A549 (cell line): ENCODE data around the gene TCEA2. TPM values are rescaled to one million over a fixed set of nuclear protein-coding genes. Genes with fewer than 3 reads are reported as not detected.
A peak's percentile ranks its signal among the peaks of the same experiment; 100 is the strongest.

Source experiments
- ATAC-seq, 2 experiments: fragments of 200-7000 bp in 1 of 2; fragments of >200 bp in 1 of 2; cut with Nextera tagmentation in 1 of 2; cut with Tn5 transposase in 1 of 2; 3 replicates each; pipeline versions ENCODE4 v1.8.0 to v1.9.1; 2018 to 2020; ENCODE audit warnings: mild to moderate bottlenecking in 1 of 2, moderate library complexity in 1 of 2
- CTCF ChIA-PET: fragments of 300-600 bp; sonication (Branson Sonifier 250); formaldehyde crosslinking; extraction: SDS; loops from one replicate; lab custom pipeline; 2021; ENCODE audit warnings: antibody characterized with exemption, inconsistent platforms; lab: Yijun Ruan, JAX
- POLR2A ChIA-PET: fragments of 350-600 bp; formaldehyde crosslinking; extraction: SDS; loops from one replicate; lab custom pipeline; 2021; ENCODE audit warnings: antibody characterized with exemption, inconsistent platforms; lab: Yijun Ruan, JAX
- DNase-seq, 2 experiments: peaks; one replicate each; pipeline versions ENCODE4 v3.0.0 to v3.0.0-alpha.2; 2011 to 2016; ENCODE audit warnings: low read depth in 1 of 2, low spot score in 1 of 2
- FAIRE-seq: peaks from 2 replicates; lab custom pipeline; 2011; peaks lifted over from hg19 to GRCh38; lab: Jason Lieb, UNC
- H3K27ac ChIP-seq, 2 experiments: fragments of >200 bp; sonication (Bioruptor Twin); formaldehyde crosslinking; 3 replicates each; pipeline ENCODE4 v1.5.1; 2016 to 2017
- H3K4me1 ChIP-seq: fragments of >200 bp; sonication (Bioruptor Twin); formaldehyde crosslinking; 3 replicates; pipeline ENCODE4 v1.6.1; 2016
- H3K4me2 ChIP-seq: fragments of >200 bp; sonication (Bioruptor Twin); formaldehyde crosslinking; 3 replicates; pipeline ENCODE4 v1.6.1; 2016
- H3K4me3 ChIP-seq: fragments of >200 bp; sonication (Bioruptor Twin); formaldehyde crosslinking; 3 replicates; pipeline ENCODE4 v1.5.1; 2016
- H3K9me3 ChIP-seq: fragments of >200 bp; sonication (Bioruptor Twin); formaldehyde crosslinking; 3 replicates; pipeline ENCODE4 v1.6.1; 2016
- ATOH8 ChIP-seq: fragments of 250-450 bp; sonication (Bioruptor Pico); IDR thresholded peaks from 2 replicates; pipeline ENCODE4 v1.5.0; 2020; ENCODE audit warnings: low read depth, mild to moderate bottlenecking, moderate library complexity
- CBX2 ChIP-seq: fragments of 200-600 bp; sonication (generic); IDR thresholded peaks from 2 replicates; pipeline ENCODE4 v1.6.1; 2016; ENCODE audit warnings: low read depth, mild to moderate bottlenecking, borderline replicate concordance
- CTCF ChIP-seq: fragments of >200 bp; sonication (Bioruptor Twin); formaldehyde crosslinking; IDR thresholded peaks from 3 replicates; pipeline ENCODE4 v1.5.1; 2016
- EHF ChIP-seq: fragments of 250-450 bp; sonication (Bioruptor Pico); IDR thresholded peaks from 2 replicates; pipeline ENCODE4 v1.5.0; 2020; ENCODE audit warnings: mild to moderate bottlenecking
- FOXS1 ChIP-seq: fragments of 250-450 bp; sonication (Bioruptor Pico); IDR thresholded peaks from 2 replicates; pipeline ENCODE4 v1.5.0; 2020; ENCODE audit warnings: mild to moderate bottlenecking, moderate library complexity
- HDAC2 ChIP-seq: fragments of 200-600 bp; sonication (generic); IDR thresholded peaks from 2 replicates; pipeline ENCODE4 v1.6.1; 2016
- HEYL ChIP-seq: fragments of 250-450 bp; sonication (Bioruptor Pico); IDR thresholded peaks from 2 replicates; pipeline ENCODE4 v1.8.0; 2021; ENCODE audit warnings: mild to moderate bottlenecking, moderate library complexity
- KDM1A ChIP-seq: fragments of 200-600 bp; sonication (generic); IDR thresholded peaks from 2 replicates; pipeline ENCODE4 v1.6.1; 2016; ENCODE audit warnings: low read depth, mild to moderate bottlenecking
- MAFK ChIP-seq: fragments of 450-650 bp; IDR thresholded peaks from 2 replicates; pipeline ENCODE4 v1.6.1; 2014; ENCODE audit not compliant: partially characterized antibody
- NPAS2 ChIP-seq: fragments of 250-450 bp; sonication (Bioruptor Pico); IDR thresholded peaks from 2 replicates; pipeline ENCODE4 v1.8.0; 2022; ENCODE audit warnings: mild to moderate bottlenecking, moderate library complexity, borderline replicate concordance
- NR3C1 ChIP-seq: fragments of >200 bp; sonication (Bioruptor Twin); formaldehyde crosslinking; IDR thresholded peaks from 3 replicates; pipeline ENCODE4 v1.6.1; 2017
- PHF8 ChIP-seq: fragments of 200-600 bp; sonication (generic); IDR thresholded peaks from 2 replicates; pipeline ENCODE4 v1.6.1; 2016; ENCODE audit warnings: low read depth, mild to moderate bottlenecking, antibody characterized with exemption, moderate library complexity, borderline replicate concordance
- RAD21 ChIP-seq, 2 experiments: fragments of >200 bp in 1 of 2; sonication (Bioruptor Twin) in 1 of 2; formaldehyde crosslinking in 1 of 2; IDR thresholded peaks in 1 of 2; conservative IDR thresholded peaks in 1 of 2; 2 replicates in 1 of 2; 3 replicates in 1 of 2; pipeline ENCODE4 v1.6.1; 2012 to 2018; ENCODE audit warnings: inconsistent platforms in 1 of 2
- RCOR1 ChIP-seq: fragments of 150-350 bp; IDR thresholded peaks from 2 replicates; pipeline ENCODE4 v1.6.1; 2014; ENCODE audit warnings: antibody characterized with exemption, low read length, low read depth
- REST ChIP-seq: fragments of 200-600 bp; sonication (generic); IDR thresholded peaks from 2 replicates; pipeline ENCODE4 v1.6.1; 2016; ENCODE audit warnings: antibody characterized with exemption, mild to moderate bottlenecking, moderate library complexity
- RFX5 ChIP-seq: fragments of 450-650 bp; IDR thresholded peaks from 2 replicates; pipeline ENCODE4 v1.7.1; 2014; ENCODE audit warnings: antibody characterized with exemption, mild to moderate bottlenecking, moderate library complexity
- RNF2 ChIP-seq: fragments of 200-600 bp; sonication (generic); IDR thresholded peaks from 2 replicates; pipeline ENCODE4 v1.6.1; 2016; ENCODE audit warnings: low read depth, mild to moderate bottlenecking, antibody characterized with exemption, moderate library complexity, borderline replicate concordance
- SREBF2 ChIP-seq: fragments of 450-650 bp; IDR thresholded peaks from 2 replicates; pipeline ENCODE4 v1.6.1; 2014; ENCODE audit warnings: mild to moderate bottlenecking, moderate library complexity
- ZC3H11A ChIP-seq: fragments of 450-650 bp; IDR thresholded peaks from 2 replicates; pipeline ENCODE4 v1.6.1; 2014; ENCODE audit warnings: antibody characterized with exemption, mild to moderate bottlenecking
- ZNF302 ChIP-seq: fragments of 250-450 bp; sonication (Bioruptor Pico); IDR thresholded peaks from 2 replicates; pipeline ENCODE4 v1.9.0; 2021; ENCODE audit warnings: inconsistent platforms, mild to moderate bottlenecking, moderate library complexity
- ZSCAN20 ChIP-seq: fragments of 250-450 bp; sonication (Bioruptor Pico); IDR thresholded peaks from 2 replicates; pipeline ENCODE4 v1.8.0; 2022; ENCODE audit warnings: mild to moderate bottlenecking, moderate library complexity
- WGBS: methylation state at CpG from one replicate; pipeline ENCODE4 v1.1.6; 2017; ENCODE audit errors: missing lambda C conversion rate; 5-methylcytosine and 5-hydroxymethylcytosine counted together
- polyA plus RNA-seq, 4 experiments: library from polyadenylated mRNA; depleted of rRNA in 3 of 4; stranded (reverse); fragments of >200 nt; fragmentation: RNase III in 1 of 4; extraction: RNeasy Plus Mini Kit Qiagen cat#74134 plus additional on column Dnase treatment in 1 of 4; gene quantifications; 2 replicates in 3 of 4; 3 replicates in 1 of 4; pipeline ENCODE4 v1.2.3, GENCODE V29; 2011 to 2017
- TF ChIP-seq, protein P1 (sequence below): fragments of 250-450 bp; sonication (Bioruptor Pico); IDR thresholded peaks from 2 replicates; pipeline ENCODE4 v1.5.0; 2021; ENCODE audit warnings: mild to moderate bottlenecking, moderate library complexity, borderline replicate concordance

The TCEA2 gene
- polyA plus RNA-seq, 2 of the 4 experiments (the other 2 are of a cell fraction), result 11.2 to 29.8 TPM

DNA sequence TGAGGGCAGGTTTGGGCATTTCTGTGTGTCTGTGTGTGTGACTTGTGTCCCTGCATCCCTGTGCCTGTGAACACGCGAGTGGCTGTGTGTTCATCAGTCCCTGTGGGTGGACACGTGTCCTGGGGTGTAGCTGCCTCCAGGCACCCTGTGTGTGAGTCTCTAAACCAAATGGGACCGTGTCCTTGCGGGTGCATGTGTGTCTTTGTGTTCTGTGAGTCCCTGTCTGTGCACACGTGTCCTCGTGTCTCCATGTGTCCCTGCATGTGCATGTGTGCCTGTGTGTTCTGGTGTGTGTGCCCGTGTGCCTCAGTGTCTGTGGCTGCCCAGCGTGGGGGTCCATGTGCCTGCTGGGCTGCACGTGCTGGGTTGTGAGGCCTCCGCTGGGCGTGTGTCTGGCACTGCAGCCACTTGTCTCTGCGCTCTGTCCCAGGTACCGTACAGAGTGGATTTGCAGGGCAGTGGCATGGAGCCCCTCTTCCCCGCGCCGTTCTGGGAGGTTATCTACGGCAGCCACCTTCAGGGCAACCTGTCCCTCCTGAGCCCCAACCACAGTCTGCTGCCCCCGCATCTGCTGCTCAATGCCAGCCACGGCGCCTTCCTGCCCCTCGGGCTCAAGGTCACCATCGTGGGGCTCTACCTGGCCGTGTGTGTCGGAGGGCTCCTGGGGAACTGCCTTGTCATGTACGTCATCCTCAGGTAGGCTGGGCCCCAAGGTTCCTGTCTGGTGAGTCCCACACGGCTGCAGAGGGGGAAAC lies 29.4 kb downstream of the TCEA2 start:
- ChIA-PET CTCF (interaction anchor here (0.9 to 3.7 kb wide), 6 partner anchors 8 to 27 kb away, joined by 3 to 29 read pairs (median 5); partner anchors contain the start of gene LKAAEAR1), POLR2A (interaction anchor here (0.6 kb wide), 1 partner anchor 1749 kb away, joined by 4 read pairs; no protein-coding TSS in a partner anchor)
- 56% methylated on average over 21 of the region's 27 CpGs for WGBS
- TF ChIP-seq ZNF302 (CRISPR knock-in tag) (no peak), MAFK (no peak), CTCF (no peak), HDAC2 (no peak), CBX2 (no peak), EHF (CRISPR knock-in tag) (no peak), ATOH8 (CRISPR knock-in tag) (no peak), PHF8 (no peak), REST (no peak), RCOR1 (no peak), SREBF2 (no peak), HEYL (CRISPR knock-in tag) (no peak)
- Histone ChIP-seq H3K9me3 (no peaks in the 10 kb centered on the region), H3K4me1 (no peaks in the 10 kb centered on the region), H3K4me3 (no peak overlapping the region), H3K4me2 (no peak overlapping the region), H3K27ac (no peak overlapping the region)
- ATAC-seq (peak; percentile 38 to 64; a peak in 3 of 6 replicates), DNase-seq (no peak), FAIRE-seq (no peak)

DNA sequence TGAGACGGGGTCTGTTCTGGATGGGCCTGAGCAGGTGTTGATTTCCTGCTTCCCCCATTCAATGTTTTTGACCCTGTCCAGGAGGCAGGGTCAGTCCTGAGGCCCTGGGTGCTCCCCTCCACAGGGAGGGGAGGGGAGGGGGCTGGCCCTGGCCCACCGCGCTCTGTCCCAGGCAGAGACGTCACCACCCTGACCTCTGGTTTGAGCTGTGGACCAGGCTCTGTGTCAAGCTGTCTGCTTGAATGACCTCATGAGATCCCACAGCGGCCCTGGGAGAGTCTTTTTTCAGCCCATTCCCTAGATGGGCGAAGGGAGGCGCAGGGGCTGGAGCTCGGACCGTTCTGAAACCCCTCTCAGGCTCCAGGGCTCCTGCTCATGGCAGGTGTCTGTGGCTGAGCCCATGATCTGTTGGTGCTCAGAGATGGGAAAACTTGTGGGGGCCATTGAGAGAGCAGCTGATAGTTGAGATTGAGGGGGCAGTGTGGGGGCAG lies 30.1 kb downstream of the TCEA2 start:
- DNase-seq, result peak in 1 of 2 experiments; percentile 55
- peak; percentile 15 to 82; a peak in 3 of 6 replicates for ATAC-seq
- Histone ChIP-seq H3K4me2 (no peak overlapping the region), H3K4me1 (no peaks in the 10 kb centered on the region), H3K27ac (no peak overlapping the region), H3K4me3 (no peak overlapping the region), H3K9me3 (no peaks in the 10 kb centered on the region)
- 36% methylated on average over 6 of the region's 9 CpGs for WGBS
- CTCF ChIA-PET, result interaction anchor here (0.9 to 1.9 kb wide), 2 partner anchors 9 kb away, joined by 3 to 7 read pairs; partner anchors contain the start of gene LKAAEAR1
- POLR2A ChIA-PET, result interaction anchor here (0.6 kb wide), 1 partner anchor 1749 kb away, joined by 4 read pairs; no protein-coding TSS in a partner anchor
- no peak for FAIRE-seq
- no peak for TF ChIP-seq HDAC2
- TF ChIP-seq, protein P1, sequence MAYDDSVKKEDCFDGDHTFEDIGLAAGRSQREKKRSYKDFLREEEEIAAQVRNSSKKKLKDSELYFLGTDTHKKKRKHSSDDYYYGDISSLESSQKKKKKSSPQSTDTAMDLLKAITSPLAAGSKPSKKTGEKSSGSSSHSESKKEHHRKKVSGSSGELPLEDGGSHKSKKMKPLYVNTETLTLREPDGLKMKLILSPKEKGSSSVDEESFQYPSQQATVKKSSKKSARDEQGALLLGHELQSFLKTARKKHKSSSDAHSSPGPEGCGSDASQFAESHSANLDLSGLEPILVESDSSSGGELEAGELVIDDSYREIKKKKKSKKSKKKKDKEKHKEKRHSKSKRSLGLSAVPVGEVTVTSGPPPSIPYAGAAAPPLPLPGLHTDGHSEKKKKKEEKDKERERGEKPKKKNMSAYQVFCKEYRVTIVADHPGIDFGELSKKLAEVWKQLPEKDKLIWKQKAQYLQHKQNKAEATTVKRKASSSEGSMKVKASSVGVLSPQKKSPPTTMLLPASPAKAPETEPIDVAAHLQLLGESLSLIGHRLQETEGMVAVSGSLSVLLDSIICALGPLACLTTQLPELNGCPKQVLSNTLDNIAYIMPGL (CRISPR knock-in tag), result no peak
- no peak for TF ChIP-seq NR3C1
- no peak for TF ChIP-seq RFX5
- no peak for TF ChIP-seq ZSCAN20 (CRISPR knock-in tag)
- TF ChIP-seq REST, result no peak
- TF ChIP-seq NPAS2, result no peak
- no peak for TF ChIP-seq KDM1A
- TF ChIP-seq RNF2, result no peak
- no peak for TF ChIP-seq RAD21 (conservative IDR thresholded peaks at IDR 0.05 in 1 of 2, IDR thresholded peaks at IDR 0.05 in 1 of 2)
- no peak for TF ChIP-seq ZC3H11A
- TF ChIP-seq FOXS1 (CRISPR knock-in tag), result no peak
- TF ChIP-seq RCOR1, result no peak
